GM21447 (cell line): ENCODE results near the gene SCART1.
"Not testable (repeated sequence)": the region's sequence is repeated elsewhere in the genome, so short reads cannot be mapped to it uniquely, and the experiment has no call there.

ENCODE experiments used
- ATAC-seq: cut with Tn5 transposase; IDR thresholded peaks from one replicate; pipeline ENCODE4 v1.9.1; 2021; ENCODE audit not compliant: unreplicated experiment

SCART1 gene

DNA sequence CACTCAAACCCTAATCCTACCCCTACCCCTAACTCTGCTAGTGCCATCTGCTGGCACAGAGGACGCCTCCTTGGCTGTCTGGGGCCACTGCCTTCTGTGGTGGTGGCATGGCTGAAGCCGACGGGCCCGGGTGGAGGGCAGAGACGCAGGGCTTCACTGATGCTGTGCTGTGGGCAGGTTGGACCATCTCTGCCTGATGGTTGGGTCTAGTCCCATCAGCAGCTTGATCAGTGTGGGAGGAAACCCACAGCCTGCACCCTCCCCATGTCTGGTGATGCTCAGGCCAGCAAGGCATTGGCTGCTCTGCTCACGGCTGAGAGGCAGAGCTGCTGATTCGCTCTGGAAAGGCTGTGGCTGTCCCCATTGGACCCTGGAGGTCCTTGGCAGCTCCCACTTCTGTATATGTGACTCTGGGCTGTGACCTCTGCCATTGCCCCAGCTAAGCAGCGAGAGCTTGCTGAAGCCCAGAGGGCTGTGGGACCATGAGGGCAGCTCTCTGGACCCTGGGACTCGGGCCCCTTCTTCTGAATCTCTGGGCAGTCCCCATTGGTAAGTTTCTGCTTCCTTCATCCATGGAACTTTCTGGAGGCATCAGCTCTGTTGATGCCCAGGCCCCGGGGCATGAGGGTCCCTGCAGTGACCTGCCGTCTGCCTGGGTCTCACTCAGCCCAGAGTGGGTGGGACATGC, at the start of gene SCART1:
Gene SCART1 (plus strand): TSS at position 430 of the 688 bp plus-strand sequence. CDS start 53 bp downstream, at position 483.
- ATAC-seq = no peak

DNA sequence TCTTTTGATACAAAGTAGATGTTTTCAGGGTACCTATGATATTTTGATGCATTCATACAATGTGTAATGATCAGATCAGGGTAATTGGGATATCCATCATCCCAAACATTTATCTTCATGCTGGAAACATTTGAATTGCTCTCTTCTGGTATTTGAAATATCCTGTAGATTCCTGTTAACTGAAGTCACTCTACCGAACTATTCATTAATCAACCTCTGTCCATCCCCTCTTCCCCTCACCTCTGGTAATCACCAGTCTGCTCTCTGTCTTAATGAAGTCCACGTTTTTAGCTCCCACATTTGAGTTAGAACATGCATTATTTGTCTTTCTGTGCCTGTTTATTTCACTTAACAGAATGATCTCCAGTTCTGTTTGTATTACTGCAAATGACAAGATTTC, 48.5 kb upstream of the SCART1 start:
- no peak for ATAC-seq

DNA sequence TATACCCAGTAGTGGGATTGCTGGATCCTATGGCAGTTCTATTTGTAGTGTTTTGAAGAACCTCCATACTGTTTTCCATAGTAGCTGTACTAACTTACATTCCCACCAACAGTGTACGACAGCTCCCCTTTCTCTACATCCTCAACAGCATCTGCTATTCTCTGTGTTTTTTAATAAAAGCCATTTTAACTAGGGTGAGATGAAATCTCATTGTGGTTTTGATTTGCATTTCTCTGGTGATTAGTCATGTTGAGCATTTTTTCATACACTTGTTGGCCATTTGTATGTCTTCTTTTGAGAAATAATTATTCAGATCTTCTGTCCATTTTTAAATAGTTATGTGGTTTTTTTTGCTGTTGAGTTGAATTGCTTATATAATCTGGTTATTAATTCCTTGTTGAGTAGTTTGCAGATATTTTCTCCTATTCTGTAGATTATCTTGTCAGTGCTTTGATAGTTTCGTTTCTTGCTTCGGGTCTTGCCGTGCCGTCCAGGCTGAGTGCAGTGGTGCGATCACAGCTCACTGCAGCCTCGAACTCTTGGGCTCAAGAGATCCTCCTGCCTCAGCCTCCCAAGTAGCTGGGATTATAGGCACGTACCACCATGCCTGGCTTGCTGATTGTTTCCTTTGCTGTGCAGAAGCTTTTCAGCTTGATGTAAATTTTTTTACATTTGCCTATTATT, 47.8 kb upstream of the SCART1 start:
- no peak for ATAC-seq

DNA sequence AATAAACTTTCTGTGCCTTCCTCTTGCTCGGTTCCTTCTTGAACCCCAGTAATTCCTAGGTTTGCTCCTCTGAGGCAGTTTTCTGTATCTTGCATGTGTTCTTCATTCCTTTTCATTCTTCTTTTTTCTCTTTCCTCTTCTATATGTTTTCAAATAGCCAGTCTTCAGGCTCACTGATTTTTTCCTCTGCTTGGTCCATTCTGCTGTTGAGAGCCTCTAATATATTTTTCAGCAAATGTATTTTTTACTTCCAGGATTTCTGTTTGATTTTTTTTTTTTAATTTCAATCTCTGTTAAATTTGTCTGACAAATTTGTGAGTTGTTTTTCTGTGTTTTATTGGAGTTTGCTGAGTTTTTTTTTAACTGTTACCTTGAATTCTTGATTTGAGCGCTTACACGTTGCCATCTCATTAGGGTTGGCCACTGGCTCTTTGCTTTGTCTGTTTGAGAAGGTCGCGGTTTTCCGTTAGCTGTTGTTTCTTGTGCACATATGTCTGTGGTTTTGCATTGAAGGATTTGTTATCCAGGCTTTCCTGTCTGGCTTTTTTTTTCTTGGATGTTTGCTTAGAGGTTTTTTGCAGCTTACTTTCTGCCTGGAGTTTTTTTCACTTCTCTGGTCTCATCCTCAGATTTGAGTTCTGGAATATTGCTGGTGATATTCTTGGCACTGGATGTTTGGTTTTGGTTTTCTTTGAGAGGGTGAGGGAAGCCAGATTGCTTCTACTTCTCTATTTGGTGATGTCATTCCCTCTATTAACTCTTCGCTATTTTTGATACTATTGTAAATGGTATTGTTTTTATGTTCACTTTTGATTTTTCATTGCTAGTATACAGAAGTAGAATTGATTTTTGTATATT, 42.0 kb upstream of the SCART1 start:
- ATAC-seq = no peak

DNA sequence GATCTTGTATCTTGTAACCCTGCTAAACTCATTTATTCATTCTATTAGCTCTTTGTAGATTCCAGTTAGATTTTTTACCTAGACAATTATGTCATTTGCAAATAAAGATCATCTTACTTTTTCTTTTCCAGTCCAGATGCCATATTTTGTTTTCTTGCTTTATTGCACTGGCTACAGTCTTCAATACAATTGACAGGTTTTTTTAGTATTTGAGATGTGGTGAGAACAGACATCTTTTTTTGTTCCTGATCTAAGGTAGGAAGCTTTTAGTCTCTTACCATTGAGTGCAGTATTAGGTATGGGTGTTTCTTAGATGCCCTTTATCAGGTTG, 41.4 kb upstream of the SCART1 start:
- no peak for ATAC-seq

DNA sequence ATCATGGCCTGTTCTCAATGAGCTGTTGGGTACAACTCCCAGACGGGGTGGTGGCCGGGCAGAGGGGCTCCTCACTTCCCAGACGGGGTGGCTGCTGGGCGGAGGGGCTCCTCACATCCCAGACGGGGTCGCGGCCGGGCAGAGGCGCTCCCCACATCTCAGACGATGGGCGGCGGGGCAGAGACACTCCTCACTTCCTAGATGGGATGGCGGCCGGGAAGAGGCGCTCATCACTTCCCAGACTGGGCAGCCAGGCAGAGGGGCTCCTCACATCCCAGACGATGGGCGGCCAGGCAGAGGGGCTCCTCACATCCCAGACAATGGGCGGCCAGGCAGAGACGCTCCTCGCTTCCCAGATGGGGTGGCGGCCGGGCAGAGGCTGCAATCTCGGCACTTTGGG, 39.3 kb upstream of the SCART1 start:
- ATAC-seq = not testable (repeated sequence)

DNA sequence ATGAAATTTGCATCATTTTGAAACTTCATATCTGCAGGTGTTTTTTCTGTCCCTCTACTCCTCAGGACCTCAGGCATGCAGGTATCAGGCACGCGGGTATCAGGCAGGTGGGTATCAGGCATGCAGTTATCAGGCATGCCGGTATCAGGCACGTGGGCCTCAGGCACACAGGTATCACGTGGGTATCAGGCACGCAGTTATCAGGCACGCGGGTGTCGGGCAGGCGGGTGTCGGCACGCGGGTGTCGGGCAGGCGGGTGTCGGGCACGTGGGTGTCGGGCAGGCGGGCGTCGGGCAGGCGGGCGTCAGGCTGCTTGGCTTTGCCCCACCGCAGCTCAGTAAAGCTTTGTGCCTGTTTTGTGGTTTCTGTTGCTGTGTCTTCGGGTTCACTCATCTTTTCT, 38.0 kb upstream of the SCART1 start:
- no peak for ATAC-seq

DNA sequence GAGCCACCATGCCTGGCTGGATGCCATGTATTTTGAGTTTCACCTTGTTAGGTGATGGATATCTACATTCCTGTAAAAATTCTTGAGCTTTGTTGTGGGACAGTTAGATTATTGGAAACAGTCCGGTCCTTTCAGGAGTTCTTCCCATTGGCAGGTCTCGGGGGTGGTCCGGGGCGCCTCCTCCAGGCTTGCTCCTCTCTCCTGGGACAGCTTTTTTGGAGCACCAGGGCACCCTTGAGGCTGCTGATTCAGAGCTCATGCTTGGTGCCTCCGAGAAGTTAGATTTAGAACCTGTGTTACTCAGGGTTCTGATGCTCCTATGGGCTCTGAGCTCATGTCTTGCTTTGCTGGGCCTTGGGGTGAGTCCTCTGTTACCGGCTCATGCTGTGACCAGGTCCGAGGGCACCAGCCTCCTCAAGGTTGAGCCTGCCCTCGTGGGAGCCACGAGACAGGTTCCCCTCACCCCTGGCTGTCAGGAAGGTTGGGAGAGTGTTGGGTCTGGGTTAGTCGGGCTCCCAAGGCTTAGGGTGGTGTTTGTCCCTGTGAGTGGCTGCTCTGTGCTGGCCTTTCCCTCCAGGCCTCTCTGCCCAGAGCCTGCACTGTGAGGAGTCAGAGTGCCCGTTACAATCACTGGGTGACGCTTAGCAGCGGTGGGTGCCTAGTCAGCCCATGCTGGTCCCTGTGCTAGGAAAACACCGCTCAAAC, 35.3 kb upstream of the SCART1 start:
- ATAC-seq = no peak

DNA sequence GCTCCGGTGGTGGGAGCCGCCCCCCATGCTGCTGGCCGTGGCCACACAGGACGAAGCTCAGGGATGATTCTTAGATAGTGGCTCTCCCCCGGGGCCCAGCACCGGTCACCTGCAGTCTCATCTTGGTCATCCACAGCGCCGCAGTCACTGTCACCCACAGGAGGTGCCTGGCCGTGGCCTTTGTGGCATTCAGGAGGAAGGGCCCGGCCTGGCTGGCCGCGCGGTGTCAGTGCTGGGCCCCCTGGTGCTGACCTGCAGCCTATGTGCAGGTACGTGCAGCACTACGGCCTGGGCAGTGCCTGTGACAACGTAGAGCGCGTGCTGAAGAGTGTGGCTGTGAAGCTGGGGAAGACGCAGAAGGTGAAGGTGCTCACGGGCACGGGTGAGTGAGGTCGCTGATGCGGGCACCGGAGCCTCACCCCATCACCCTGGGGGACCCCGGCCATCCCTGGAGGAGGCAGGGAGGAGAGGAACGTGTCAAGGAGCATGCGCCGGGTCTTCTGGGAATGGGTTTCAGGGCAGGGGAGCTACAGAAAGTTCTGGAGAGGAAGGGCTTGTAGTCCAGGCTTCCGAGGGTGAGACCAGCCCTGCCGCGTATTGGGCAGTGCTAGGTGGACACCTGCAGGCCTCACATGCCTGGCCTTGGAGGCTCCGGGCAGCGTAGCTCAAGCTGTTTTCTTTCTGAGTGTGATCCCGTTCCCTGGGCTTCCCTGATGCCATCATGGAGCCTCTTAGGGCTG, 34.4 kb upstream of the SCART1 start:
- no peak for ATAC-seq

DNA sequence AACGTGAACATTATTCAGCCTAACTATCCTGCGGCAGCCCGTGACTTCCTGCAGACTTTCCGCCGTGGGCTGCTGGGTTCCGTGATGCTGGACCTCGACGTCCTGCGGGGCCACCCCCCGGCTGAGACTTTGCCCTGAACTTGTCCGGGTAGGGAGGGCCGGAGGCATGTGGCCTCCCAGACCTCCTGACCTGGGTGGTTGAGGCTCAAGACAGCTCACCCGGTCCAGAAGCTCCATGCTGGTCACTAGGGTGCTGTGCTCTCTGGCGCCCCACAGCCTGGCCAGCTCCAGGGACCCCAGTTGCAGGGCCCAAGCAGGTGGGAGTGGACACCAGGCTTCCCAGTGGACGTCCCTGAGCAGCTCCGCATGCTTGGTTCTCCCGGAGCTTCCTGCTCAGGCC, 33.7 kb upstream of the SCART1 start:
- ATAC-seq = no peak

DNA sequence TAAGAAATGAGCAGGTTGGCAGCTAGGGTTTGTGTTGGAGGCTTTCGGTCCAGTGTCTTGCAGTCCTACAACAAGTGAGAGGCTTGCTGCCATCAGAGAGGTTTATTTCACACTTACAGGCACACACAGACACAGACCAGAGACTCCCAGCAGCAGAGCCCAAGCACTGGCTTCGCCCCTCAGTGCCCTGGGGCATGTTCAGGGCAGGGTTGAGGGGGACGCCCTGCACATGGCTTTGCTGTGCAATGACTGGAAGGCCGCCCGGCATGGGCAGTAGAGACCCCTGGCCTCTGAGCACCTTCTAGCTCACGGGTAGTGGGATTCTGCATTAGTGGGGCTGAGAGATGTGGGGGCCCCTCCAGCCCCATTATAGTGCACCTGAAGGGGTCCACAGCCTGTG, 33.2 kb upstream of the SCART1 start:
- ATAC-seq = no peak

DNA sequence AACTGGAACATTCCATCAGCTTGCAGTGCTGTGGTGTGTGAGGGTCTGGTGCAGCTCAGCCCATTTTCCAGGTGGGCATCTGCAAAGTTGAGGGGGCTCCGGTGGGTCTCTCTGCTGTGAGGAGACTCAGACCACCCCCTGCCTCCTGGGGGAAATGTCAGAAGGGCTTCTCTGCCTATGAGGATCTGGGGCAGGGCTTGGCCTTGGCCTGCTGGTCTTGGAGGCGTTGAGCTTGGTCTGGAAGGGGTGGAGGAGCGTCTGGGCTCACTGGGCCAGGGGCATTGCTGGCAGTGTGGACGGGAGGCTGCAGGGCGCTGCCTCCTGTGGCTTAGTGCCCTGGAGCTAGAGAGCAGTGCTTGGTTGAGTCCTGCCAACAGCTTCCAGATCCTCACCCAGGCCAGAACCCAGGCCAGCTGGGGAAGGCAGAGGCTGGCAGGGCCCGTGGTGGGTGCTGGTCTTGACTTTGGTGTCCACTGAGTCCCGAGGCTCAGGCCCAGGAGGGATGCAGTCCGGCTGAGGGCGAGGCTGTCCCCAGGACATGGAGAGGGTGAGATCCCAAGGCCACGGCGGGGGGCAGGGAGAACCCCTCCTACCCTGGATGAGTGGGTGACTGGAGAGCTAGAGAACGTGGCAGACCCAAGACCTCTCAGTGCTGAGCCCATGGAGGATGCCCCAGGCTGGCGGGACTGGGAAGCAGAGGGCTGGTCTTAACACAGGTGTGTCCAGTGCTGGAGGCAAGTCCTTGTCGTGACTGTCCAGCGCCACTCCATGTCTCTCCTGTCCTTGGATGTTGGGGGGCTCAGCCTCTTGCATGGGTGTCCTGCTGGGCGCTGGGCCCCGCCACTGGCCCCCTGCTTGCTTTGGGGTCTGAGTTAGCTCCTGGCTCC, 32.2 kb upstream of the SCART1 start:
- ATAC-seq = no peak

DNA sequence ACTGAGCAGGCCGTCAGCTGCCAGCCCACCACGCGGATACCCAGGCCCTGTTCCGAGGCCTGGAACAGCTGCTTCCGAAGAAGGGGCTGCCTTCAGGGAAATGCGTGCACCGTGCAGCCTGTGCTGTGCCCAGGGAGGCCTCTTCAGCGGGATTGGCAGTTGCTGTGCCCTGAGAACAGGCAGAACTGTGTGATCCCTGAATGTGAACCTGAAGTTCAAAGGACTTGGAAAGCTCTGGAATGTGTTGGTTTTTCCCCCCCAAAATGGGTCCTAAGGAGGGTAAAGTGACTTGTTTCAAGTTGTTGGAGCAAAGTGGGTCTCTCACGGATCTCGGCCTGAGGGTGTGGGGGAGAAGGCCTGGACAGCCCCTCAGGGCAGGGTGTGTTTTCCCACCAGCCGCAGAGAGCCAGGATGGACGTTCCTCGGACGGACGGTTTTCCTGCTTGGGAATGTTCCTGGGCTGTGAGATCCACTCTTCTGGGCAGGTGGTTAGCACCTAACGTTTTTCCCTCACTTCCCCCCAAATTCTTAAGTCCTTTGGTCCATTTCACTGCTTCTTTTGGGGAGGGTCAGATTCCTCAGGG, 31.4 kb upstream of the SCART1 start:
- ATAC-seq = no peak

DNA sequence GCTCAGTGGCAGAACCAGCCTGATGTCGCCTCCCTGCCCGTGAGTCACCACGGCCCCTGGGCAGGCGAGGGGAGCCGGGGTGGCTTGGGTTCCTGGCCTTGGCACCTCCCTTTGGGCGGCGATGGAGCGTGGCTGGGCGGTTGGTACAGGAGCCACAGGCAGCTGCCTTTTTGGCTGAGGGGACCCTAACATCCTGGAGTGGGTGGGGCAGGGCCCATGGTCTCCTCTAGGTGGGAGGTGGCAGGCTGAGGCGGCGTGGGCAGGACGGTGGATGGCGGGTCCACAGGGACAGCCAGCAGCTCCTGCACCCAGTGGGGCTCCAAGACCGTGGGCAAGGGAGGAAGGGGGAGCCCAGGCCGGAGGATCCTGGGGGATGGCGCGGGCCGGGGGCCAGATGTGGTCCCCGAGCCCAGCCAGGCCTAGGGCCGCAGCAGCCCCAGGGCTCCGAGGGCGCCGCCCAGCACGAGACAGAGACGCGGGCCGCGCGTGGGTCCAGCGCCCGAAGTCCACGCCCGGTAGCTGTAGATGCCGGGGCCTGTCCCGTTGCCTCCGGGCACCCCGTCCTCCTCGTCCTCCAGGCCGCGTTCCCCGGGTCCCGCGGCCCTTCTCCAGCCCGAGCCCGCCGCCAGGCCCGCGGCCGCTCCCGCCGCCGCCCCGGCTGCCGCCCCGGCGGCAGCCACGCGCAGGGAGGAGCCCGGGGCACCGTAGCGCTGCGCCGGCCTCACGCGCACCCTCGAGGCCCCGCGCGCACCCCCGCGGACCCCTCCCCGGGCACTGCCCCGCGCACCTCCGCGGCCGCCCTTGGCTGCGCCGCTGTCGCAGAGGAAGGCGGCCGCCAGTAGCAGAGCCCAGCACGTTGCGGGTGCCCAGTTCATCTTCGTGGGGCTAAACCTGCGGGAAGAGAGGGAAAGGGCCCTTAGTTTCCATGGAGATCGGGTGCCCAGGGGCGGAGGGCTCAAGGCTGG, 30.7 kb upstream of the SCART1 start:
- no peak for ATAC-seq

DNA sequence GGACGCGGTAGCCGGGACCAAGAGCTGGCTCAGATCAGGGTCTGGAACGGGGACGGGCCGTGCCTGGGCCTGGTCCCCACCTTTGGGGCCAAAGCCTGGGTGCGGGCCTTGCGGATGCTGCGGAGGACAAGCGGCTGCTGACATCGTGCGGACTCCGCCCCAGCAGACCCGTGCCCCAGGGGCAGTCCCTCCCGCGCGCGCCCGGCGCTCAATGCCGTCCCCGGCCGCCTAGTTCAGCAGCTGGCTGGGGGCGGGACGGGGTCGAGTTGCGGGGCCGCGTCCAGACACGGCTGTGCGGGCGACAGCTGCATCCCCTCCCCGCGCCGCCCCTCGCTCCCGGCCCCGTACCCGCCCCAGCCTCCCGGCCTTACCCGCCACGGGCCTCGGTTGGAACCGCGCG, 29.6 kb upstream of the SCART1 start:
- ATAC-seq = not testable (repeated sequence)

DNA sequence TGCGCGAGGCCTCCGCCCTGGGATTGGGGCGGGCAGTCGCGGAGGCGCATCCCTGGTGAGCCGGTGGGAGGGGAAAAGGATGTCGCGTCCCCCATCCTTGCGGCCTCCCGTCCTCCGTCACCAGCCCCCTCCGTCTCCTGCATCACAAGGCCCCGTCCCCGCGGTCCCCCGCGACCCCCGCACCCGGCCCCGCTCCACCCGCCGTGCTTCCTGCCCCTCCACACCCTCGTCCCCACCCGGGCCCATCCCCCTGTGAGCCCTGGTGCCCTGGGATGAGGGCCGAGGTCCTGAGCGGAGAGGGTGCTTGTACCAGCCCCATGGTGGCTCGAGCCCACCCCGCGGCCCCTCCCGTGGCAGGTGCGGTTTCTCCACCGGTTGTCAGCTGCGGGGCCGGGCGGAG, 29.1 kb upstream of the SCART1 start, which contains the start of gene SPRN:
Gene SPRN (minus strand): TSS at position 25 of the 400 bp plus-strand sequence. CDS start 944 bp downstream, outside the sequence.
- not testable (repeated sequence) for ATAC-seq

DNA sequence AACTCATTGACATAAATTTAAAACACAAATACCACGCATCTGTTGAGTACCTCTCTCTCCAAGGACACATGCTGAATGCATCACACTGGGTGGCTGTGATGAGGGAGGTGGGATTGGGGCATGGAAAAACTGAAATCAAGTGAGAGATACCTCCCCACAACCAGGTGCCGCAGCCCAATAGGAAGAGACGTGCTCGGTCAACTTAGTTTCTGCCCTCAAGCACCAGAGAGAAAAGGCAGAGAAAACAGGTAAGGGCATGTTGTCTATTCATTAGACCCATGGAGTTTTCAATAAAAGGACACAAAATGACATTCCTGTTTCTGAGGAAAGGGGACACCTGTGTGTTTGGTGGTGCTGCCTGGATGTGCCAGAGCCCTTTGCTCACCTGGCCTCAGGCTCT, 24.2 kb upstream of the SCART1 start:
- ATAC-seq = not testable (repeated sequence)
